OCI-LY3 (cell line): ENCODE measurements around the gene RREB1.

Experiments used
- H2AFZ ChIP-seq: fragments of 200-600, 300-600 bp; shearing (Covaris generic); 2 replicates; pipeline ENCODE4 v1.6.0; 2014; ENCODE audit warnings: antibody characterized with exemption, low read depth, low read length
- H3K27ac ChIP-seq: fragments of 200-600, 300-600 bp; sonication (generic); 2 replicates; pipeline ENCODE4 v1.5.1; 2014; ENCODE audit warnings: mild to moderate bottlenecking, low read length, moderate library complexity, mixed read lengths
- H3K27me3 ChIP-seq: fragments of 200-600, 300-600 bp; sonication (generic); 2 replicates; pipeline ENCODE4 v1.6.1; 2014; ENCODE audit warnings: low read depth, low read length, mixed read lengths
- H3K36me3 ChIP-seq: fragments of 200-600, 300-600 bp; sonication (generic); replicated peaks from 2 replicates; pipeline ENCODE3; 2014; ENCODE audit warnings: low read depth, low read length, mixed read lengths
- H3K4me1 ChIP-seq: fragments of 300-600, 200-600 bp; sonication (generic); 2 replicates; pipeline ENCODE4 v1.6.1; 2014; ENCODE audit warnings: low read length, mixed read lengths
- H3K4me2 ChIP-seq: fragments of 200-600, 300-600 bp; sonication (generic); 2 replicates; pipeline ENCODE4 v1.6.1; 2014; ENCODE audit warnings: low read length, mixed read lengths
- H3K4me3 ChIP-seq: fragments of 300-600, 200-600 bp; sonication (generic); 2 replicates; pipeline ENCODE4 v1.5.1; 2014; ENCODE audit warnings: antibody characterized with exemption, mild to moderate bottlenecking, low read length, moderate library complexity
- H3K79me2 ChIP-seq: fragments of 300-600, 200-600 bp; shearing (Covaris generic); 2 replicates; pipeline ENCODE4 v1.6.1; 2014; ENCODE audit warnings: mild to moderate bottlenecking, low read length, mixed read lengths
- H3K9ac ChIP-seq: fragments of 300-600, 200-600 bp; shearing (Covaris generic); 2 replicates; pipeline ENCODE4 v1.6.0; 2014; ENCODE audit warnings: mild to moderate bottlenecking, low read length, moderate library complexity
- H3K9me3 ChIP-seq: fragments of 200-600, 300-600 bp; shearing (Covaris generic); 2 replicates; pipeline ENCODE4 v1.6.1; 2014; ENCODE audit warnings: low read length, mixed read lengths; ENCODE audit not compliant: insufficient read depth
- H4K20me1 ChIP-seq: fragments of 200-600, 300-600 bp; sonication (generic); 2 replicates; pipeline ENCODE4 v1.6.1; 2016; ENCODE audit warnings: low read length, mixed read lengths; ENCODE audit not compliant: insufficient read depth
- EZH2phosphoT487 ChIP-seq: fragments of 200-600 bp; shearing (Covaris generic); IDR thresholded peaks from 2 replicates; pipeline ENCODE4 v1.6.1; 2018; ENCODE audit warnings: antibody characterized with exemption, mixed run types, low read depth
- TF ChIP-seq, protein P1 (sequence below): fragments of 200-600, 300-600 bp; sonication (generic); IDR thresholded peaks from 2 replicates; pipeline ENCODE4 v1.5.1; 2014; ENCODE audit warnings: antibody characterized with exemption, low read length, low read depth

The RREB1 gene

DNA sequence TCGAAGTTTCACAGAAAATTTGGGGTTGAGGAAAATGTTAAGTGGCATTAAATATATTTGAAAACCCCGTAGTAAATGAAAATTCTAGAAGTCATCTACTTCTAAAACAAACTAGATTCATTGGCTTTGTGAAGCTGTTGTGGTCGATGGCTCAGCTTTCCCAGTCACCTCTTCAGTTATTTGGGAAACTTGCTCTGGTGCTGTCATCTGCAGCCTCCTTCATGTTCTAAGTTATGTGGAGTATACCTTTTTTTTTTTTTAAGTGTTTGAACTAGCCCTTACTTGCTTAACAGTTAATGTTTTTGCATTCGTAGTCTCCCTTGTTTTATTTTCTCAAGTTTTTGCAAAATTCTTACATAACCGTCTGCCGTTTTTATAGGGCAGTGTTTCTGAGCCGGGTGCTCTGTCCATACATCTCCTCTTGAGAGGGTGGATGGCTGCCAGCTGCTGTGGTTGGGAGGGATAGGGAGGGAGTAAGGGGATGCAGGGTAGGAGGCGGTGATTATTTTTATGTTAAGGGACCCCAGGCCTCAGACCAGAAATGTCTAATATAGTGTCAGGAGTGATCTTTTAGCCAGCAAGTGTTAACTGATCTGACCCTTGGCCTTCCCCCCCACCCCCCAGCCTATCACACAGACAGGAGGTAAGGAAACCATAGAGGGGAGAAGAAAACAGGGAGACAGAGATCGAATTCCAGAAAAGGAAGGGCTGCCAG lies 7.1 kb downstream of the RREB1 start:
- H3K4me3 ChIP-seq: no peak overlapping the region
- peaks cover 97% of the 10 kb centered on the region for H3K79me2 ChIP-seq

DNA sequence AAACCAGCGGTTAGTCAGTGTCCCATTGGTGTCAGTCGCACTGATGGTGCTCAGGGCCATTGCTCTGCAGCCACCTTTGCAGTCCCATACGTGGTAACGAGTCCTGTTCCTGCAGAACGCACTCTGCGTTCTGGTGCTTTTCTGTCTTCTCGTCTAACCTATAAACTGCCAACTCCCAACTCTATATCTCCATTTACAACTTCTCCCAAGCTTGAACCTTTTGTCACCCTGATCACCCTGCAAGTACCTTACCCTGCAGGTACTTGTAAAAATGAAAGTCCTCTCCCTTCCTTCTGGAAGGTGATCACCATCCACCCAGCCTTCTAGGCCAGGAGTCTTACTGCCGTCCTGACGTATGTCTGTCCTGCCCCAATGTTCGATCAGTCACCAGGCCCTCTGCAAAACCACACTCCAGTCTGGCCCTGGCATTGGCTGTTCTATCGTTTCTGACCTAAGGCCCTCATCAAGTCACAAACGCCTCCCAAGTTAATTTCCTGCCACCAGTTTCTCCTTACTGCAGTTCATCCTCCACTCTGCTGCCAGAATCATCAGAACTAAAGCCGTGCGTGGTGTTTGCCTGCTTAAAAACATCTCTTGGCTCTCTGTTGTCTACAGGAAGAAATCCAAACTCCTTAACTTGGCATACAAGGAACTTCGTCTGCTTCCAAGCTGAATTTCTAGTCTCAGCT lies 7.9 kb downstream of the RREB1 start:
- peaks cover 97% of the 10 kb centered on the region for H3K79me2 ChIP-seq
- no peaks in the 10 kb centered on the region for H3K9me3 ChIP-seq
- no peak overlapping the region for H3K4me2 ChIP-seq
- H4K20me1 ChIP-seq: peaks cover 81% of the 10 kb centered on the region
- no peak overlapping the region for H2AFZ ChIP-seq
- H3K36me3 ChIP-seq: peaks cover 8% of the 10 kb centered on the region
- no peak overlapping the region for H3K9ac ChIP-seq
- H3K27ac ChIP-seq: no peak overlapping the region
- TF ChIP-seq, protein P1, sequence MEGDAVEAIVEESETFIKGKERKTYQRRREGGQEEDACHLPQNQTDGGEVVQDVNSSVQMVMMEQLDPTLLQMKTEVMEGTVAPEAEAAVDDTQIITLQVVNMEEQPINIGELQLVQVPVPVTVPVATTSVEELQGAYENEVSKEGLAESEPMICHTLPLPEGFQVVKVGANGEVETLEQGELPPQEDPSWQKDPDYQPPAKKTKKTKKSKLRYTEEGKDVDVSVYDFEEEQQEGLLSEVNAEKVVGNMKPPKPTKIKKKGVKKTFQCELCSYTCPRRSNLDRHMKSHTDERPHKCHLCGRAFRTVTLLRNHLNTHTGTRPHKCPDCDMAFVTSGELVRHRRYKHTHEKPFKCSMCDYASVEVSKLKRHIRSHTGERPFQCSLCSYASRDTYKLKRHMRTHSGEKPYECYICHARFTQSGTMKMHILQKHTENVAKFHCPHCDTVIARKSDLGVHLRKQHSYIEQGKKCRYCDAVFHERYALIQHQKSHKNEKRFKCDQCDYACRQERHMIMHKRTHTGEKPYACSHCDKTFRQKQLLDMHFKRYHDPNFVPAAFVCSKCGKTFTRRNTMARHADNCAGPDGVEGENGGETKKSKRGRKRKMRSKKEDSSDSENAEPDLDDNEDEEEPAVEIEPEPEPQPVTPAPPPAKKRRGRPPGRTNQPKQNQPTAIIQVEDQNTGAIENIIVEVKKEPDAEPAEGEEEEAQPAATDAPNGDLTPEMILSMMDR: no peak
- TF ChIP-seq EZH2phosphoT487: no peak
- H3K4me1 ChIP-seq: peaks cover 35% of the 10 kb centered on the region
- no peaks in the 10 kb centered on the region for H3K27me3 ChIP-seq
- no peak overlapping the region for H3K4me3 ChIP-seq

More for the DNA sequence above, 7.1 kb downstream of the RREB1 start:
- no peak overlapping the region for H3K9ac ChIP-seq
- no peak for TF ChIP-seq EZH2phosphoT487
- TF ChIP-seq, protein P1: no peak
- H3K27me3 ChIP-seq: no peaks in the 10 kb centered on the region
- peaks cover 42% of the 10 kb centered on the region for H3K4me1 ChIP-seq
- H4K20me1 ChIP-seq: peaks cover 83% of the 10 kb centered on the region
- no peak overlapping the region for H3K27ac ChIP-seq
- peaks cover 10% of the 10 kb centered on the region for H3K36me3 ChIP-seq
- H2AFZ ChIP-seq: no peak overlapping the region
- no peaks in the 10 kb centered on the region for H3K9me3 ChIP-seq
- H3K4me2 ChIP-seq: no peak overlapping the region

DNA sequence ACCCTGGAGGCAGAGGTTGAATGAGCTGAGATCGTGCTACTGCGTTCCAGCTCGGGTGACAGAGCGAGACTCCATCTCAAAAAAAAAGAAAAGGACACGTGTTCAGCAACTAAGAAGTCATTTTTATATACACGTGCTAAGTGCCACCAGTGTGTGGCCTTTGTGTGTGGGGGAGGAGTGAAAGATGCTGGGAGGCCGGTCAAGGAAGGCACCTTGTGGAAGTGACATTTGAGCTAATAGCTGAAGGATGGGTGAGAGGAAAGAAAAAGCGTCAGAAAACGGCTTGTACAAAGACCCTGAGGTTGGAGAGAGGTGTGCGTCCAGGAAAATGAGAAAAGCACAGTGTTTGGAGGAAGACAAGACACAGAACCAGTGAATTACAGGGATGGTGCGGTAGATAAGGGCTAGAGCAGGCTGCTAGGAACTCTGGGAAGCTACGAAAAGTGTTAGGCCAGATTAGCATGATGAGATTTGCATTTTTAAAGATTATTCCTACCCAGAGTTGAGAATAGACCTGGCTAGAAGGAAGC lies 11.6 kb downstream of the RREB1 start:
- peaks cover 3% of the 10 kb centered on the region for H3K36me3 ChIP-seq
- peaks cover 94% of the 10 kb centered on the region for H3K79me2 ChIP-seq
- H3K4me1 ChIP-seq: 0 out of 2 replicates have a peak, but pooled peaks cover 3% of the 10 kb centered on the region
- no peak overlapping the region for H2AFZ ChIP-seq
- TF ChIP-seq, protein P1: no peak
- TF ChIP-seq EZH2phosphoT487: no peak
- H3K27ac ChIP-seq: no peak overlapping the region
- peaks cover 71% of the 10 kb centered on the region for H4K20me1 ChIP-seq
- H3K9me3 ChIP-seq: no peaks in the 10 kb centered on the region
- H3K9ac ChIP-seq: no peak overlapping the region
- H3K27me3 ChIP-seq: no peaks in the 10 kb centered on the region
- H3K4me2 ChIP-seq: no peak overlapping the region
- no peak overlapping the region for H3K4me3 ChIP-seq

DNA sequence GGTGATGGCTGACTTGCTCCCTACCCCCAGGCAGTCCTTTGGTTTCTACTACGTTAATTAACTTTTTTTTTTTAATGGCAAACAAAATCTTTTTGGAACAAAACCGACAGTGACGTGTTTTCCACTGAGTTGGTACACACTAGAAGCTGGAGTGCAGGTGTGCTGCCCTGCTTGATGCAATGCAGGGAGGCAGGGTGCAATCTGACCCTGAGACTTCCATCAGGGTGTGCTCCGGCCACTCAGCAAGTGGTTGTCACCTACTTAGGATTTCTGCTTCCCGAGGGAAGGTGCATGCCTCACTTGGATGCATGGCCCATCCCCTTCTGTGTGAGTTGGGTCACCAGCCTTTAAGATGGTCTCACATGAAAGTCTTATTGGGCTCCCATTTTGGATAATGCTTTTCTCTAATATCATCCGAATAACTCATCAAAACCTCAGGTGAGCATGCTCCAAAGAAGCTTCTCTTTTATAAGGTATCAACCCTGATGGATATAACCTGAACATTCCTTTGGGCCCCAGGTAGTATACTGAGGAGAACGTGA lies 14.0 kb downstream of the RREB1 start:
- no peaks in the 10 kb centered on the region for H3K9me3 ChIP-seq
- H3K36me3 ChIP-seq: peaks cover 3% of the 10 kb centered on the region
- H3K4me3 ChIP-seq: no peak overlapping the region
- peaks cover 92% of the 10 kb centered on the region for H3K79me2 ChIP-seq
- no peak overlapping the region for H2AFZ ChIP-seq
- peaks cover 67% of the 10 kb centered on the region for H4K20me1 ChIP-seq
- no peak overlapping the region for H3K27ac ChIP-seq
- no peak for TF ChIP-seq EZH2phosphoT487
- TF ChIP-seq, protein P1: no peak
- peaks cover 5% of the 10 kb centered on the region for H3K4me1 ChIP-seq
- H3K27me3 ChIP-seq: no peaks in the 10 kb centered on the region
- no peak overlapping the region for H3K9ac ChIP-seq
- H3K4me2 ChIP-seq: no peak overlapping the region
